Mesenchymal stem cell (in vitro differentiated cells and primary cell): ENCODE measurements around the gene DEPDC1B.

Source experiments
- DNase-seq: peaks from one replicate; pipeline ENCODE4 v3.0.0-alpha.2; 2013
- H2AFZ ChIP-seq: one replicate; pipeline ENCODE4 v1.6.1; 2013; ENCODE audit warnings: low read depth, mild to moderate bottlenecking, control low read depth, inconsistent platforms, low read length, moderate library complexity
- H2AK5ac ChIP-seq: 2 replicates; pipeline ENCODE4 v1.6.1; 2013; ENCODE audit warnings: low read length, moderate library complexity, mild to moderate bottlenecking, inconsistent platforms; ENCODE audit not compliant: severe bottlenecking
- H2BK120ac ChIP-seq: one replicate; pipeline ENCODE4 v1.6.1; 2013; ENCODE audit warnings: low read depth, mild to moderate bottlenecking, inconsistent platforms, low read length, moderate library complexity
- H2BK12ac ChIP-seq, 2 experiments: one replicate each; pipeline ENCODE4 v1.6.1; 2013; ENCODE audit warnings: inconsistent platforms in 2 of 2, low read length in 2 of 2, mild to moderate bottlenecking in 2 of 2, moderate library complexity in 2 of 2, control low read depth in 1 of 2
- H2BK15ac ChIP-seq: one replicate; pipeline ENCODE4 v1.6.1; 2013; ENCODE audit warnings: mild to moderate bottlenecking, low read depth, inconsistent platforms; ENCODE audit not compliant: poor library complexity, severe bottlenecking
- H2BK5ac ChIP-seq: 2 replicates; pipeline ENCODE4 v1.6.1; 2013; ENCODE audit warnings: low read depth, mild to moderate bottlenecking, low read length, control low read depth, inconsistent platforms; ENCODE audit not compliant: poor library complexity, severe bottlenecking
- H3K14ac ChIP-seq, 2 experiments: one replicate each; pipeline ENCODE4 v1.6.1; 2013; ENCODE audit warnings: inconsistent platforms in 2 of 2, low read length in 2 of 2, control low read depth in 1 of 2, mild to moderate bottlenecking in 1 of 2, moderate library complexity in 1 of 2
- H3K18ac ChIP-seq, 2 experiments: one replicate each; pipeline ENCODE4 v1.6.1; 2013; ENCODE audit warnings: inconsistent platforms in 2 of 2, low read length in 2 of 2, control low read depth in 1 of 2, low read depth in 1 of 2, mild to moderate bottlenecking in 1 of 2
- H3K23ac ChIP-seq, 2 experiments: one replicate each; pipeline ENCODE4 v1.6.1; 2013; ENCODE audit warnings: inconsistent platforms in 2 of 2, low read length in 2 of 2, mild to moderate bottlenecking in 2 of 2, moderate library complexity in 2 of 2, control low read depth in 1 of 2
- H3K27ac ChIP-seq: 2 replicates; pipeline ENCODE4 v1.5.1; 2013; ENCODE audit warnings: mild to moderate bottlenecking, moderate library complexity, low read length, control low read depth, inconsistent platforms; ENCODE audit not compliant: poor library complexity, severe bottlenecking
- H3K27me3 ChIP-seq, 2 experiments: 2 replicates each; pipeline versions ENCODE4 v1.6.1 to v1.7.0; 2013; ENCODE audit warnings: low read length in 2 of 2, mild to moderate bottlenecking in 2 of 2, moderate library complexity in 2 of 2, control low read depth in 1 of 2, inconsistent platforms in 1 of 2; ENCODE audit not compliant: control insufficient read depth in 1 of 2, insufficient read depth in 1 of 2
- H3K36me3 ChIP-seq, 2 experiments: 2 replicates each; pipeline versions ENCODE4 v1.6.1 to v1.7.0; 2013; ENCODE audit warnings: low read length in 2 of 2, control low read depth in 1 of 2, inconsistent platforms in 1 of 2, low read depth in 1 of 2, mild to moderate bottlenecking in 1 of 2; ENCODE audit not compliant: insufficient read depth in 2 of 2, control insufficient read depth in 1 of 2
- H3K4ac ChIP-seq, 2 experiments: one replicate each; pipeline ENCODE4 v1.6.1; 2013; ENCODE audit warnings: inconsistent platforms in 2 of 2, low read length in 2 of 2, mild to moderate bottlenecking in 2 of 2, moderate library complexity in 2 of 2, control low read depth in 1 of 2, low read depth in 1 of 2
- H3K4me1 ChIP-seq: 2 replicates; pipeline ENCODE4 v1.6.1; 2013; ENCODE audit warnings: low read depth, low read length, control low read depth; ENCODE audit not compliant: control insufficient read depth, insufficient read depth
- H3K4me2 ChIP-seq: 2 replicates; pipeline ENCODE4 v1.6.1; 2013; ENCODE audit warnings: low read length, mild to moderate bottlenecking, inconsistent platforms; ENCODE audit not compliant: poor library complexity, severe bottlenecking
- H3K4me3 ChIP-seq, 2 experiments: 2 replicates each; pipeline versions ENCODE4 v1.5.1 to v1.7.0; 2013; ENCODE audit warnings: low read length in 2 of 2, mild to moderate bottlenecking in 2 of 2, control low read depth in 1 of 2, low read depth in 1 of 2; ENCODE audit not compliant: insufficient read depth in 1 of 2
- H3K79me1 ChIP-seq: replicated peaks from 2 replicates; pipeline ENCODE4 v1.6.1; 2013; ENCODE audit warnings: mild to moderate bottlenecking, control low read depth, low read length, inconsistent platforms; ENCODE audit not compliant: poor library complexity, severe bottlenecking
- H3K9ac ChIP-seq: 2 replicates; pipeline ENCODE4 v1.7.0; 2013; ENCODE audit warnings: mild to moderate bottlenecking, low read length, moderate library complexity
- H3K9me3 ChIP-seq: 2 replicates; pipeline ENCODE4 v1.7.0; 2013; ENCODE audit warnings: mild to moderate bottlenecking, low read length; ENCODE audit not compliant: control insufficient read depth
- H4K8ac ChIP-seq: one replicate; pipeline ENCODE4 v1.6.1; 2013; ENCODE audit warnings: inconsistent platforms, mild to moderate bottlenecking, low read length, moderate library complexity
- H4K91ac ChIP-seq: one replicate; pipeline ENCODE4 v1.6.1; 2013; ENCODE audit warnings: mild to moderate bottlenecking, low read length, inconsistent platforms
- WGBS: methylation state at CpG from one replicate; pipeline ENCODE4 v1.1.7; 2013; ENCODE audit warnings: mixed read lengths; 5-methylcytosine and 5-hydroxymethylcytosine counted together

The DEPDC1B gene

GRCh38 chr5:60633341-60633740, 66.6 kb downstream of the DEPDC1B start:
- Histone ChIP-seq H2BK15ac (no peak overlapping the region), H3K4me2 (no peak overlapping the region), H2BK5ac (no peak overlapping the region), H3K79me1 (peaks cover 2% of the 10 kb centered on the region), H4K91ac (no peak overlapping the region), H3K4me3 (no peak overlapping the region), H2AFZ (no peak overlapping the region), H3K27me3 (no peaks in the 10 kb centered on the region), H3K36me3 (peaks cover 0 to 8% of the 10 kb centered on the region in 2 experiments), H4K8ac (peak overlapping the region; percentile 17), H3K23ac (no peak overlapping the region), H3K9me3 (no peaks in the 10 kb centered on the region), H3K14ac (no peak overlapping the region), H3K27ac (no peak overlapping the region), H3K4ac (no peak overlapping the region), H2BK12ac (no peak overlapping the region), H3K18ac (peak overlapping the region in 1 of 2 experiments; percentile 41), H2BK120ac (no peak overlapping the region), H2AK5ac (no peak overlapping the region), H3K9ac (no peak overlapping the region), H3K4me1 (peaks cover 2% of the 10 kb centered on the region)
- DNase-seq: peak; percentile 73
- 67% methylated on average over 1 of the region's 1 CpG for WGBS

GRCh38 chr5:60632153-60632552, 67.8 kb downstream of the DEPDC1B start:
- no peak overlapping the region for H2BK15ac ChIP-seq

GRCh38 chr5:60630836-60631235, 69.1 kb downstream of the DEPDC1B start:
- no peak overlapping the region for H2BK12ac ChIP-seq
- H4K8ac ChIP-seq: no peak overlapping the region
- no peak overlapping the region for H3K4me3 ChIP-seq
- no peak overlapping the region for H3K18ac ChIP-seq
- H3K23ac ChIP-seq: no peak overlapping the region
- no peak overlapping the region for H3K4ac ChIP-seq
- no peak overlapping the region for H4K91ac ChIP-seq
- H3K14ac ChIP-seq: no peak overlapping the region
- no peak for DNase-seq
- H2AFZ ChIP-seq: no peak overlapping the region
- no peak overlapping the region for H2BK15ac ChIP-seq
- H2BK5ac ChIP-seq: no peak overlapping the region
- H2AK5ac ChIP-seq: no peak overlapping the region
- H3K36me3 ChIP-seq: peaks cover 0 to 8% of the 10 kb centered on the region in 2 experiments
- no peaks in the 10 kb centered on the region for H3K9me3 ChIP-seq
- H3K9ac ChIP-seq: no peak overlapping the region
- peaks cover 2% of the 10 kb centered on the region for H3K4me1 ChIP-seq
- H3K27me3 ChIP-seq: no peaks in the 10 kb centered on the region
- no peak overlapping the region for H3K27ac ChIP-seq
- WGBS: 100% methylated on average over 1 of the region's 2 CpGs
- H2BK120ac ChIP-seq: no peak overlapping the region
- peaks cover 2% of the 10 kb centered on the region for H3K79me1 ChIP-seq
- no peak overlapping the region for H3K4me2 ChIP-seq

More at GRCh38 chr5:60632153-60632552, 67.8 kb downstream of the DEPDC1B start:
- Histone ChIP-seq H3K27ac (no peak overlapping the region), H3K18ac (no peak overlapping the region), H2BK12ac (no peak overlapping the region), H2BK120ac (no peak overlapping the region), H3K4me2 (no peak overlapping the region), H3K9ac (no peak overlapping the region), H2BK5ac (no peak overlapping the region), H2AFZ (no peak overlapping the region), H3K9me3 (no peaks in the 10 kb centered on the region), H3K4ac (no peak overlapping the region), H3K79me1 (peaks cover 2% of the 10 kb centered on the region), H3K14ac (no peak overlapping the region), H3K4me3 (no peak overlapping the region), H3K23ac (no peak overlapping the region), H3K27me3 (no peaks in the 10 kb centered on the region), H4K8ac (no peak overlapping the region), H4K91ac (no peak overlapping the region), H2AK5ac (no peak overlapping the region), H3K4me1 (peaks cover 2% of the 10 kb centered on the region), H3K36me3 (peaks cover 0 to 8% of the 10 kb centered on the region in 2 experiments)
- DNase-seq: no peak
- 98% methylated on average over 11 of the region's 11 CpGs for WGBS

GRCh38 chr5:60630179-60630578, 69.8 kb downstream of the DEPDC1B start:
- Histone ChIP-seq H3K18ac (no peak overlapping the region), H3K9ac (no peak overlapping the region), H2BK12ac (no peak overlapping the region), H2AFZ (no peak overlapping the region), H3K23ac (no peak overlapping the region), H2BK5ac (no peak overlapping the region), H3K36me3 (peaks cover 0 to 8% of the 10 kb centered on the region in 2 experiments), H3K27ac (no peak overlapping the region), H3K9me3 (no peaks in the 10 kb centered on the region), H3K4me1 (peaks cover 2% of the 10 kb centered on the region), H3K4ac (no peak overlapping the region), H4K8ac (no peak overlapping the region), H3K4me2 (no peak overlapping the region), H3K14ac (no peak overlapping the region), H3K79me1 (peaks cover 2% of the 10 kb centered on the region), H3K4me3 (no peak overlapping the region), H2BK120ac (no peak overlapping the region), H2AK5ac (no peak overlapping the region), H3K27me3 (no peaks in the 10 kb centered on the region), H2BK15ac (no peak overlapping the region), H4K91ac (no peak overlapping the region)
- WGBS: 98% methylated on average over 7 of the region's 8 CpGs
- DNase-seq: no peak
